GM12873 (cell line): ENCODE results near the gene OR13C2.
"Not testable (repeated sequence)": the region's sequence is repeated elsewhere in the genome, so short reads cannot be mapped to it uniquely, and the experiment has no call there.

Experiments used
- CTCF ChIP-seq: IDR thresholded peaks from 2 replicates; pipeline ENCODE4 v1.5.1; 2012; ENCODE audit warnings: low read depth, mild to moderate bottlenecking, moderate library complexity, low read length, control low read depth; ENCODE audit not compliant: insufficient read depth; ENCODE audit errors: missing control alignments

OR13C2 gene

GRCh38 chr9:104605527-104605926 is at the start of gene OR13C2:
Gene OR13C2, minus strand, starts transcription at chr9:104605627. Its CDS starts 0 bp downstream, at chr9:104605627.
- not testable (repeated sequence) for TF ChIP-seq CTCF

- no peak for TF ChIP-seq CTCF
These were observed 30.0 kb upstream of the OR13C2 start for GRCh38 chr9:104635456-104635855.

GRCh38 chr9:104633976-104634520 is 28.6 kb upstream of the OR13C2 start:
- no peak for TF ChIP-seq CTCF

- TF ChIP-seq CTCF: no peak
These were observed 12.7 kb upstream of the OR13C2 start, which contains the start of gene OR13C9 for GRCh38 chr9:104618104-104618503. Gene OR13C9, minus strand, starts transcription at chr9:104618204. Its CDS starts 0 bp downstream, at chr9:104618204.

GRCh38 chr9:104617418-104617817 is 12.0 kb upstream of the OR13C2 start:
- no peak for TF ChIP-seq CTCF

GRCh38 chr9:104611213-104611612 is 5.8 kb upstream of the OR13C2 start:
- TF ChIP-seq CTCF: no peak

GRCh38 chr9:104608336-104608735 is 2.9 kb upstream of the OR13C2 start:
- no peak for TF ChIP-seq CTCF
